HG03135 (cell line): Measurements from ENCODE around the gene NRXN3.

Source experiments
- ATAC-seq: cut with Tn5 transposase; IDR thresholded peaks from one replicate; pipeline ENCODE4 v1.9.1; 2021; ENCODE audit warnings: mild to moderate bottlenecking, moderate library complexity; ENCODE audit not compliant: unreplicated experiment

NRXN3 gene

DNA sequence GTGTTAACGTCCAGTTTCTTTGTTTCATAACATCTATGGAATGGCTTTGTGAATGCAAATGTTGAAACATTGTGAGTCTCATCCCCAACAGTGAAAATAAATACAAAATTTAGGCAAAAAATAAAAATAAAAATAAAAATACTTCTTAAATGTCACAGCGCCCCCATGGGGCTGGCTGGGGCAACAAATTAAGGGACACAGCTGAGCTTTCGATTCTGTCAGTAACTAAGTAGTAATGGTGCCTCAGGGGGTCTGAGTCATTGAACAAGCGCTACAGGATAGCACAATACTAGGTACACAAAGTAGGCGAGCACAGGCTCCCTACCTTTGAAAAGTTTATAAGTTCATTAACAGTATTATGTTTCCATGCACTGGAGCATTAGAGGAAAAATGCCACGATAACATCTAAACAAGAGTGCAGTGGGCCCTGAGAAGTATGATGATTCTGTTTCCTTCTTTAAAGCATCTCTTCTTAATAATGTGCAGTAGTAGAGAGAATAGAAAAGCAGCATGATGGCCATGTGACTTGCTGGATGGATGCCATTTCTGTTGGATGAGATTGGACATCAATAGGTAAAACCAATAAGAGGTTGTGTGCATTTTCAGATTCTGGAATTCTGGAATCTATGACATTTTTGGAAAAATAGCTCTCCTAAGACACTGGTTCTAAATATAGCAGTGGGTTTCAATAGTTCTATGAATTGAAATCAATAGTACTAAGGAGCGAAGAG, 1374.0 kb downstream of the NRXN3 start:
- ATAC-seq: no peak

DNA sequence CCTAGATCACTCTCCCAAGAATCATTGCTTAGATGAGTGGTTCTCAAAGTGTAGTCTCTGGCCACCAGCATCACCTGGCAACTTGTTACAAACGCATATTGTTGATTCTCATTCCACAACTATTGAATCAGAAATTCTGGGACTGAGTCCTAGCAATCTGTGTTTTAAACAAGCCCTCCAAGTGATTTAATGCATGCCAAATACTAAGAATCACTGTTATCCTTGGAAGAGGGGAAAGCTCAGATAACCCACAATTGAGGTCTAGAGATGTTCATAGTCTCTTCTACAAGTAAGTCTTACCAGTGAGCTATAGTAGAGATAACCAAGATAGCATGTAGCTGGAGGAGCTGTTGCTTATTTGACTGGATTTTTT, 1374.5 kb downstream of the NRXN3 start:
- ATAC-seq: no peak

DNA sequence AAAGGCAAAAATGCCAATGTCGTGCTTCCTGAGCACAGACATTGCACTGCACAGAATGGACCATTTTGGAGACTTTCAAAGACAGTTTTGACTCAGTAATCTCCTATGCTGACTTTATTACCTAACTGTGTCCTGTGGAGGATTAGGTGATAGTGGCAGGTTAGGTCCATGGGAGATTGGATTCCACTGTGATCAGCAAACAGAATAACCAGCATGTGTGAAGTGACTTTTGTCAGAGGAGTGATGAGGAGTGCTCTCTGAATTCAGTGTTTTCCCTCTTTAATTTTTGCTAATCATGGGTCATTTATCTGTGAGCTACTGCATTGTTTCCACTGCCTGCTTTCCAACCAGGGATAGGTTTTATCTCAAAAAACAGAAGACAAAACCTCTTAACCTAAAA, 1378.7 kb downstream of the NRXN3 start:
- no peak for ATAC-seq

- ATAC-seq: no peak
Observed at GRCh38 chr14:79549515-79549914, 1379.3 kb downstream of the NRXN3 start.

DNA sequence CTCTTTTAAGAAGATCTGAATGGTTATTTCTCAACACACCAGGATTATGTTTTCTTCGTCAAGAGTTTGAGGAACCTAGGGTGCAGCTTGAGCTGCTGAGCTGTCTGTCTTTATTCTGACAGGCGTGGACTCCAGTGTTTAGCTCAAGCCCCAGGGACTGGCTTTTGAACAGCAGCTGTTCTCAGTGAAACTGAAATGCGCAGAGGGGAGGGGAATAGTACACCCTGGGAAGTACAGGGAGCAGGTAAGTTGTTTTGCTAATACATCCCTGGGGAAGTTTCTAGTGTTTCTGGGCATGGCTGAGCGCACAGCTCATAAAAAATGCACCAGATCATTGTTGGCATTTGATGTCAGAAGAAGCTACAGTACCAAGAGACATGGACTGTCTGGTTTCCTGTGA, 1381.3 kb downstream of the NRXN3 start:
- no peak for ATAC-seq

DNA sequence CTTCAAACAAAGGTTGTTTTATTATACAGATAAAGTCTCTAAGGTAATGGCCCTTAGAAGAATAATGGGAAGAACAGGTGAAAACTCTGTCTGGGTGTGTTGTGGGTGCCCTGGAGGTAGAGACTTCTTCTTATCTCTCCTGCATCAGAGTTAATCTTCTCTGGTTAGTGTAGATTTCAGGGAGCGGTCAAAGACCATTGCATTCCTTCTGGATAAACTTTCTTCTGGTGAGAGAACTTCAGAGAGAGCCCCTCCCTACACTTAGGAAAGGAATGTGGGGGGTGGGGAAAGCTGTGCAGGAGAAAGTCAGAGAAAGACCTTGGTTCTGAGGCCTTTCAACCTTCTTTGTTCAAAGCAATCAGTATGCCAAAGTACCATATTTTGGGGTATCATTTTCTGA, 1382.6 kb downstream of the NRXN3 start:
- no peak for ATAC-seq

- no peak for ATAC-seq
Observed at GRCh38 chr14:79554816-79555215, 1384.6 kb downstream of the NRXN3 start.

DNA sequence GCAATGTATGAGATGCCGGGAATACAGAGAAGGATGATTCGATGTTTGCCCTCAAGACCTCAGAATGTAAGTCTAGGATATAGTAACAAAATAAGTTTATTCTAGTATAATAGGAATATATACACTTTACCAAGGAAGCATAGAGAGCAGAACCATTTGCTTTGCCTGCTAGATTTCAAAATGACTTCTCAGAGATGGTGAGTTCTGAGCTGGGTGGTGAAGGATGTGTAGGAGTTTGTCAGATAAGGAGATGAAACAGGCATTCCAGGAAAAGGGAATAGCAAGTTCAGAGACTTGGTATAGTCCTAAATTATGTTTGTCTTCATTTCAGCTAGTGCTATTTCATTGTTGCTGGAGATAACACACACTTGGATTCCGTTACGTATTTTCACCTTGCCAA, 1385.3 kb downstream of the NRXN3 start:
- no peak for ATAC-seq

GRCh38 chr14:79557309-79557708, 1387.1 kb downstream of the NRXN3 start:
- ATAC-seq: no peak

GRCh38 chr14:79562185-79562584, 1392.0 kb downstream of the NRXN3 start:
- no peak for ATAC-seq

DNA sequence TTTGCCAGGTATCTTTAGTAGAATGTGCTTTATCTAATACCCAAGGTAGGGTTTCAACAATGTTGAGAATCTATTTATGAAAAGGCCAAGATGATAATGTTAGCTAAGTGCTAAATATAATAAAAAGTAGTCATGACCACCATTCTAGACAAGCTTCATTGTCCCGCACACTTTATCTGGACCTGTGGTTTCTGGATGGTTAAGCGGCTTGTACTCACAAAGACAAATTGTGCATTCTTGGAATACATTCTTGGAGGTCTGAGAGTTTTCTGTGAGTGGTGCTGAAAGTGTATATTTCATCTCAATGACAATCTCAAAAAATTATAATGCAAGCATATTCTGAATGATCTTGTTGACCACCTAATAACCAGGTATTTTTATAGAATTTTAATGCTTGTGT, 1394.2 kb downstream of the NRXN3 start:
- no peak for ATAC-seq

DNA sequence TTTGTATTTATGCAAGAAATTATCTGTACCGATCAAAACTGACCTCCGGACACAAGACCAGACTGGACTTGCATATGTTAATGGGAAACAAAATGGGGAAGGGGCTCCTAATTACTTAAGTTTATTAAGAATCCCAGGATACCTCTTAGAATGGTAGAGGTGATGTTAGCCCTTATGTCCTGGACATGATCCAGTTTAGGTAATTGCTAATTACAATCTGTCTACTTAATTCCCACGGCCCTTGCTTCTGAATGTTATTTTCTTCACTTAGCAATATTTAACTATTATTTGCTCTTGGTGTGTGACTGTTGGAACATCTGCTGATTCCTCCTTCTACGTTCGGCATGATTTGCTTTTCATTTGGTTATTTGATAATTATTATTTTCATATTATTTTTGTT, 1397.1 kb downstream of the NRXN3 start:
- no peak for ATAC-seq

DNA sequence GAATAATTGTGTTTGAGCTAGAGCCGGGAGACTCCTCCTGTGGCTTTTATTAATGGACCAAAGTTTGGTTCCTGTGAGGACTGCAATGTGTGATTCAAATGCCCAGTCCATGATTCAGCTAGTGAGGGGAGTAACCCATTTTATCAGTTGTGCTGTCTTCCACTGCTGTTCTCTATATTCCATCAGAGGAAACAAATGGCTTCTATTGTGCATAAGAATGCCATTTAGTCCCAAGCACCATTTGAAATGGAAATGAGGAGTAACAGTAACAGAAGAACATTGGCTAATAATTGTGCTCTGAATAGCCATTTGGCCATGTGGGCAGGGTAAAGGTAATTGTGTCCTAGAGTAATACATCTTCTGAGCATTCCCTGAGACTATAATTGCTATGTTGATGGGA, 1398.4 kb downstream of the NRXN3 start:
- no peak for ATAC-seq

GRCh38 chr14:79569072-79569471, 1398.9 kb downstream of the NRXN3 start:
- ATAC-seq: no peak

GRCh38 chr14:79570648-79571047, 1400.5 kb downstream of the NRXN3 start:
- no peak for ATAC-seq

DNA sequence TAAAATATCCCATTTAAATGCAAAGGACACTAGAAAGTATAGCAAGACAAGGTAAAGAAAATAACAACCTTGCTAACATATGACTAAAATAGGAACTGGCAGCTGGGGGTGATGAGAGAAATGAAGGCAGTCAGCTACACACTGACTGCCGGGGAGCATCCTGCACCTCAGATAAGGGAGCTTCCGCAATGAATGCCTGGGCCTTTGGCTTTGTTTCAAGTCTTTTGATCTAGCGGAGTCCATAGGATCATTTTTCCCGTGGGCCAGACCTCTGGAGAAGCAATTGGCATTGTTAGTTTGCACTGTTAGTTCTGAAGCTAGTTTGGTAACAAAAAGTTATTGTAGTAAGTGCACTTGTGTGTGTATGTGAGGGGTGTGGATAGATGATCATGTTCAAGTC, 1401.2 kb downstream of the NRXN3 start:
- no peak for ATAC-seq

DNA sequence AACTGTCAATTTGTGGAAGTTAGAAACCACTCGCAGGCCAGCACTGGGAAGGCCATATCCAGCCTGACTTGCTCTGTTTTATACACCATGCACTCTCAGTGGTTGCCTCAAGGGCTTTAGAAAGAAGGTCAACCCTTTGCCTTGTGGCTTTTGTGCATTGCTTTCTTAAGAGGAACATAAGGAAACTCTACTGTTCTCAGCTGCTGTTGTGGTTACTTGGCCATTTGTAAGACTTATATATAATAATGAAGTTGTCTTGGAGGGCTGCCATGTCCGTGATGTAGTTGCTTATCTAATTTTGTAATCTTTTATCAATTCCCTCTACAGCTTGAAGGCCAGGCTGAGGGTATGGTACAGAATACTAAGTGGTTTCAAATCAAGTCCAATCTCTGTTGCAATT, 1403.3 kb downstream of the NRXN3 start:
- ATAC-seq: no peak

GRCh38 chr14:79575032-79575431, 1404.9 kb downstream of the NRXN3 start:
- ATAC-seq: no peak

DNA sequence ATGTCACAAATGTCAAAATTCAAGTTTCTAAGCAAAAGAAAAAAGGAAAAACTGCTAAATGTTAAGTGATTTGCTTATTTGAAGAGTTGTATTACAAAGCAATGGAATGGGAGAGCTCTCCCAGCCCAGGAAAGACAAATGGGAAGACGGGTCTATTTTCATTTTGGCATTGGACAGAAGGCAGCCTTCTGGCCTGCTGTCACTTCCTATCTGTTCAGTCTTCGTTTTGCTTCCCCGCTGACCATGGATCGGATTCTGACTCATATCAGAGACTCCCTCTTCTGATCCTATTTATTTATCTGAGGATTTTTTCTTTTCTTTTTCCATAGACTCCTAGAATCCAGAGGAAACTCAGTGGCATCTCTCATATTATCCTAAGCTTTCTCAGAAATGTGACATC, 1406.3 kb downstream of the NRXN3 start:
- ATAC-seq: no peak

DNA sequence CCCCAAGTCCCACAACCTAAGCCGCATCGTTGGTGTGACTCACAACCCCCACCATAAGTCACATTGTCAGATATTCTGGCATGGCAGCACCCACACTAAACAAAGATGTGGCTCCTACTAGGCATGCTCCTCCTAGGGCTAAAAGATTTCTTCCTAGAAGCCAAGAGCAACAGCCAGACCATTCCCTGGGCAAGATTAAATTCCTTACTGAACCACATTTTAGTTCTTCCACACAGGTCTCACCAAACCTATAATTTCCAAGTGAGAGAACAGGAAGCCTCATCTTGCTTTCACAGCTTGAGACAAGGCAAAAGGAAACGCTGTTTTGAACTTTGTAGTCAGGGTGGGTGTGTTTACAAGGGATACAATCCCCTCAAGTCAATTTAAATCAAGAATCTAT, 1408.3 kb downstream of the NRXN3 start:
- no peak for ATAC-seq

DNA sequence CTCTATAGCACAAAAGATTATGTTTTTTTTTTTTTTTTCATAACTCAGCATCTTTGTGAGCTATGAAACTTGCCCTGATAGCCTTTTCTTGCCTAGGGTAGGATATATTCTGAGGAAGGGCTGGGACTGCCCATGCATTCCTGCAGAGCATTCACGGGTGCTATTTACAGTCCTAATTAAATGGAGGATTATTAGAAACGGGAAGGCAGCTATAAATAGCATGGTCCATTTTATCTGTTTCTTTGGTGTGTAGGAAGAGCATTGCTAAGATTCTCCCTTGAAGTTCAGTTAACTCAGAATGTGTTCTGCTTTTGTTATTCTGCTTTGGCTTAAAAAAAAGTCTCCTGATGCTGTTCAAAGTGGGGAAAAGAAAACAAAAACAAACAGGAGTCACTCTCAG, 1410.2 kb downstream of the NRXN3 start:
- ATAC-seq: no peak

GRCh38 chr14:79580906-79581305, 1410.7 kb downstream of the NRXN3 start:
- ATAC-seq: no peak

- no peak for ATAC-seq
Observed at GRCh38 chr14:79581912-79582576, 1411.9 kb downstream of the NRXN3 start.
